Jurkat, Clone E6-1 (cell line): ENCODE results near the gene DCDC2B.

Experiments
- DNase-seq: peaks from one replicate; pipeline ENCODE4 v3.0.0-alpha.2; 2011; ENCODE audit warnings: low read depth, low spot score
- H3K4me3 ChIP-seq: 2 replicates; pipeline ENCODE4 v1.5.1; 2011; ENCODE audit warnings: mild to moderate bottlenecking, low read length, control low read depth, moderate library complexity

The DCDC2B gene

GRCh38 chr1:32194984-32195383, 13.9 kb upstream of the DCDC2B start:
- H3K4me3 ChIP-seq: no peak overlapping the region
- DNase-seq: no peak

- H3K4me3 ChIP-seq: no peak overlapping the region
Observed at GRCh38 chr1:32195531-32195930, 13.4 kb upstream of the DCDC2B start.

GRCh38 chr1:32195972-32196823, 12.7 kb upstream of the DCDC2B start:
- DNase-seq: peak; percentile 71
- H3K4me3 ChIP-seq: no peak overlapping the region

More at GRCh38 chr1:32195531-32195930, 13.4 kb upstream of the DCDC2B start:
- no peak for DNase-seq

GRCh38 chr1:32197074-32197473, 11.8 kb upstream of the DCDC2B start:
- no peak for DNase-seq
- H3K4me3 ChIP-seq: no peak overlapping the region

- no peak overlapping the region for H3K4me3 ChIP-seq
- no peak for DNase-seq
Observed at GRCh38 chr1:32197837-32198236, 11.1 kb upstream of the DCDC2B start.

- H3K4me3 ChIP-seq: no peak overlapping the region
- no peak for DNase-seq
Observed at GRCh38 chr1:32198237-32199042, 10.4 kb upstream of the DCDC2B start.

GRCh38 chr1:32199043-32199716, 9.7 kb upstream of the DCDC2B start:
- DNase-seq: no peak
- no peak overlapping the region for H3K4me3 ChIP-seq

GRCh38 chr1:32199717-32200072, 9.2 kb upstream of the DCDC2B start:
- DNase-seq: no peak
- peak overlapping the region; percentile 77; the same call in 1 of the 2 replicates for H3K4me3 ChIP-seq

- peak; percentile 54 for DNase-seq
- peak within 1 kb of the TSS; percentile 77 for H3K4me3 ChIP-seq
Observed at GRCh38 chr1:32200226-32201010, 8.5 kb upstream of the DCDC2B start, which contains the start of gene CCDC28B. Gene CCDC28B (plus strand): TSS chr1:32200595. CDS start chr1:32201936, 1,341 bp downstream.

- peak; percentile 80 for DNase-seq
- peak overlapping the region; percentile 77 for H3K4me3 ChIP-seq
Observed at GRCh38 chr1:32201011-32201855, 7.7 kb upstream of the DCDC2B start.

- no peak for DNase-seq
- peak overlapping the region; percentile 94 for H3K4me3 ChIP-seq
Observed at GRCh38 chr1:32204943-32205361, 3.9 kb upstream of the DCDC2B start.

GRCh38 chr1:32205401-32206370, 3.2 kb upstream of the DCDC2B start, which contains the start of gene IQCC:
Gene IQCC (plus strand): TSS chr1:32205671. CDS start chr1:32205682, 11 bp downstream.
- peak within 1 kb of the TSS; percentile 94 for H3K4me3 ChIP-seq
- peak; percentile 75 for DNase-seq

- H3K4me3 ChIP-seq: no peak overlapping the region
- no peak for DNase-seq
Observed at GRCh38 chr1:32208469-32208868, 420 bp upstream of the DCDC2B start.

GRCh38 chr1:32215629-32216480, 7.0 kb downstream of the DCDC2B start:
- DNase-seq: peak; percentile 42
- H3K4me3 ChIP-seq: no peak overlapping the region

GRCh38 chr1:32216566-32216965, 7.7 kb downstream of the DCDC2B start:
- no peak for DNase-seq
- no peak overlapping the region for H3K4me3 ChIP-seq

GRCh38 chr1:32219022-32219421, 10.1 kb downstream of the DCDC2B start:
- no peak overlapping the region for H3K4me3 ChIP-seq
- DNase-seq: no peak
